H1 (cell line): Measurements from ENCODE around the gene LCN2. TPM values are rescaled to one million over a fixed set of nuclear protein-coding genes. Genes with fewer than 3 reads are reported as not detected.

Experiments
- CTCF ChIA-PET: fragments of 300-600 bp; sonication (Branson Sonifier 250); formaldehyde crosslinking; loops from one replicate; lab custom pipeline; 2021; ENCODE audit not compliant: partially characterized antibody; lab: Charles Lee
- POLR2A ChIA-PET: fragments of 300-600 bp; sonication (Branson Sonifier 250); formaldehyde crosslinking; loops from one replicate; lab custom pipeline; 2021; ENCODE audit warnings: inconsistent platforms; ENCODE audit not compliant: partially characterized antibody; lab: Charles Lee
- DNase-seq, 2 experiments: peaks; one replicate each; pipeline versions ENCODE4 v3.0.0 to v3.0.0-alpha.2; 2010 to 2022; ENCODE audit warnings: low spot score in 2 of 2, low read depth in 1 of 2, mixed read lengths in 1 of 2
- FAIRE-seq: peaks from 2 replicates; lab custom pipeline; 2011; peaks lifted over from hg19 to GRCh38; lab: Jason Lieb, UNC
- H2AFZ ChIP-seq: 2 replicates; pipeline ENCODE4 v1.8.1; 2012; ENCODE audit warnings: low read length, inconsistent platforms
- H2AK5ac ChIP-seq: 2 replicates; pipeline ENCODE4 v1.6.1; 2013; ENCODE audit warnings: low read depth, low read length
- H2BK120ac ChIP-seq: replicated peaks from 2 replicates; pipeline ENCODE3; 2013; ENCODE audit warnings: low read depth, low read length, inconsistent platforms
- H2BK12ac ChIP-seq: 2 replicates; pipeline ENCODE4 v1.6.1; 2013; ENCODE audit warnings: low read depth, low read length
- H2BK15ac ChIP-seq: 2 replicates; pipeline ENCODE4 v1.6.1; 2013; ENCODE audit warnings: low read length
- H2BK20ac ChIP-seq: 2 replicates; pipeline ENCODE4 v1.6.1; 2013; ENCODE audit warnings: low read length
- H2BK5ac ChIP-seq: 2 replicates; pipeline ENCODE4 v1.6.1; 2013; ENCODE audit warnings: low read depth, low read length
- H3K14ac ChIP-seq: 2 replicates; pipeline ENCODE4 v1.6.1; 2013; ENCODE audit warnings: inconsistent platforms; ENCODE audit not compliant: insufficient read length
- H3K18ac ChIP-seq: 2 replicates; pipeline ENCODE4 v1.6.1; 2013; ENCODE audit warnings: low read length; ENCODE audit errors: extremely low read depth
- H3K23ac ChIP-seq: 2 replicates; pipeline ENCODE4 v1.6.1; 2013; ENCODE audit warnings: inconsistent platforms; ENCODE audit not compliant: insufficient read length
- H3K23me2 ChIP-seq: 2 replicates; pipeline ENCODE4 v1.6.1; 2013; ENCODE audit warnings: low read depth, low read length
- H3K27ac ChIP-seq: 2 replicates; pipeline ENCODE4 v1.6.1; 2011; ENCODE audit warnings: low read depth, low read length, inconsistent platforms
- H3K27me3 ChIP-seq, 4 experiments: replicated peaks in 1 of 4; 1 replicate in 1 of 4; 2 replicates in 3 of 4; pipeline versions ENCODE4 v1.6.1 to v1.8.1; 2011 to 2013; ENCODE audit warnings: low read length in 3 of 4, mild to moderate bottlenecking in 3 of 4, inconsistent platforms in 2 of 4, mixed read lengths in 2 of 4, moderate library complexity in 1 of 4; ENCODE audit not compliant: control insufficient read depth in 3 of 4, insufficient read depth in 3 of 4; ENCODE audit errors: extremely low read depth in 1 of 4
- H3K36me3 ChIP-seq, 4 experiments: 2 replicates each; pipeline versions ENCODE4 v1.6.1 to v1.8.1; 2011 to 2013; ENCODE audit warnings: mild to moderate bottlenecking in 4 of 4, low read length in 3 of 4, moderate library complexity in 2 of 4, control low read depth in 1 of 4, inconsistent platforms in 1 of 4; ENCODE audit not compliant: insufficient read depth in 4 of 4, control insufficient read depth in 2 of 4
- H3K4ac ChIP-seq: replicated peaks from 2 replicates; pipeline ENCODE3; 2013; ENCODE audit warnings: low read length, low read depth, mixed read lengths, inconsistent platforms; ENCODE audit not compliant: insufficient read length
- H3K4me1 ChIP-seq, 4 experiments: replicated peaks in 1 of 4; 1 replicate in 1 of 4; 2 replicates in 3 of 4; pipeline versions ENCODE4 v1.6.1 to v1.8.1; 2011 to 2013; ENCODE audit warnings: low read length in 3 of 4, inconsistent platforms in 2 of 4, mixed read lengths in 1 of 4; ENCODE audit not compliant: insufficient read depth in 4 of 4, control insufficient read depth in 3 of 4
- H3K4me2 ChIP-seq, 2 experiments: 2 replicates each; pipeline versions ENCODE4 v1.6.1 to v1.8.1; 2011 to 2013; ENCODE audit warnings: low read depth in 2 of 2, low read length in 2 of 2, control low read depth in 1 of 2, inconsistent platforms in 1 of 2, mild to moderate bottlenecking in 1 of 2; ENCODE audit not compliant: insufficient read depth in 1 of 2
- H3K4me3 ChIP-seq, 4 experiments: fragments of 200-600, 300-600 bp in 1 of 4; sonication (generic), shearing (Covaris generic), sonication (Bioruptor Twin) in 1 of 4; 2 replicates each; pipeline versions ENCODE4 v1.5.1 to v1.8.1; 2011 to 2016; ENCODE audit warnings: low read length in 4 of 4, low read depth in 3 of 4, control low read depth in 2 of 4, inconsistent platforms in 2 of 4, mild to moderate bottlenecking in 2 of 4, mixed read lengths in 1 of 4, moderate library complexity in 1 of 4; ENCODE audit not compliant: insufficient read depth in 2 of 4; ENCODE audit errors: extremely low read depth in 1 of 4
- H3K56ac ChIP-seq: replicated peaks from 2 replicates; pipeline ENCODE3; 2013; ENCODE audit warnings: low read depth, mild to moderate bottlenecking, mixed read lengths, low read length, inconsistent platforms; ENCODE audit not compliant: insufficient read length
- H3K79me1 ChIP-seq: 2 replicates; pipeline ENCODE4 v1.6.1; 2013; ENCODE audit warnings: low read depth, low read length, control low read depth
- H3K79me2 ChIP-seq, 2 experiments: 2 replicates each; pipeline versions ENCODE4 v1.6.1 to v1.8.1; 2012 to 2013; ENCODE audit warnings: low read length in 2 of 2, mild to moderate bottlenecking in 2 of 2, inconsistent platforms in 1 of 2; ENCODE audit not compliant: insufficient read depth in 2 of 2, control insufficient read depth in 1 of 2
- H3K9ac ChIP-seq, 4 experiments: replicated peaks in 1 of 4; 1 replicate in 1 of 4; 2 replicates in 3 of 4; pipeline versions ENCODE4 v1.6.1 to v1.8.1; 2011 to 2013; ENCODE audit warnings: low read depth in 3 of 4, low read length in 3 of 4, control low read depth in 2 of 4, mild to moderate bottlenecking in 2 of 4, moderate library complexity in 2 of 4, inconsistent platforms in 1 of 4; ENCODE audit errors: extremely low read depth in 1 of 4
- H3K9me3 ChIP-seq, 2 experiments: 2 replicates each; pipeline versions ENCODE4 v1.6.1 to v1.8.1; 2012 to 2013; ENCODE audit warnings: mild to moderate bottlenecking in 2 of 2, moderate library complexity in 2 of 2, control low read depth in 1 of 2, inconsistent platforms in 1 of 2, low read depth in 1 of 2, low read length in 1 of 2, mixed read lengths in 1 of 2; ENCODE audit not compliant: insufficient read depth in 2 of 2
- H4K20me1 ChIP-seq, 2 experiments: replicated peaks in 1 of 2; 2 replicates each; pipeline versions ENCODE3 to v1.8.1; 2011 to 2013; ENCODE audit warnings: inconsistent platforms in 2 of 2, low read length in 2 of 2, mild to moderate bottlenecking in 1 of 2; ENCODE audit not compliant: insufficient read depth in 2 of 2, control insufficient read depth in 1 of 2
- H4K5ac ChIP-seq: 2 replicates; pipeline ENCODE4 v1.6.1; 2013; ENCODE audit warnings: low read length, low read depth, mixed read lengths, inconsistent platforms; ENCODE audit not compliant: insufficient read length
- H4K8ac ChIP-seq: 2 replicates; pipeline ENCODE4 v1.8.0; 2013; ENCODE audit warnings: mild to moderate bottlenecking, moderate library complexity, low read length, inconsistent platforms; ENCODE audit not compliant: insufficient read depth; ENCODE audit errors: extremely low read depth
- H4K91ac ChIP-seq: replicated peaks from 2 replicates; pipeline ENCODE3; 2013; ENCODE audit warnings: low read length, mixed read lengths, inconsistent platforms; ENCODE audit not compliant: insufficient read length
- BACH1 ChIP-seq: IDR thresholded peaks from 2 replicates; pipeline ENCODE4 v1.6.1; 2012; ENCODE audit warnings: low read length, improper control_type of control experiment
- CBX8 ChIP-seq: fragments of 300-800, 300-1000 bp; sonication (generic); IDR thresholded peaks from 2 replicates; pipeline ENCODE4 v1.7.1; 2016; ENCODE audit warnings: low read depth, low read length, borderline replicate concordance
- CTBP2 ChIP-seq: IDR thresholded peaks from 2 replicates; pipeline ENCODE4 v1.7.0; 2011; ENCODE audit warnings: borderline replicate concordance, mild to moderate bottlenecking, moderate library complexity, mixed read lengths, low read length; ENCODE audit not compliant: insufficient read depth, insufficient read length
- GTF2F1 ChIP-seq: IDR thresholded peaks from 2 replicates; pipeline ENCODE4 v1.6.1; 2012; ENCODE audit warnings: low read depth, low read length, improper control_type of control experiment, borderline replicate concordance
- POLR2A ChIP-seq, 2 experiments: IDR thresholded peaks; 1 replicate in 1 of 2; 2 replicates in 1 of 2; pipeline ENCODE4 v1.6.1; 2011; ENCODE audit warnings: low read depth in 2 of 2, low read length in 2 of 2, mild to moderate bottlenecking in 2 of 2; ENCODE audit errors: control extremely low read depth in 1 of 2
- SAP30 ChIP-seq: fragments of 300-600 bp; sonication (generic); IDR thresholded peaks from 2 replicates; pipeline ENCODE4 v1.7.1; 2012; ENCODE audit warnings: low read length, moderate library complexity, mild to moderate bottlenecking, inconsistent platforms; ENCODE audit not compliant: insufficient read depth, insufficient replicate concordance
- SIX5 ChIP-seq: IDR thresholded peaks from 2 replicates; pipeline ENCODE4 v1.6.1; 2011; ENCODE audit warnings: mild to moderate bottlenecking, low read depth, low read length
- SP1 ChIP-seq: IDR thresholded peaks from 2 replicates; pipeline ENCODE4 v1.6.1; 2011; ENCODE audit warnings: low read depth, low read length
- SRF ChIP-seq: IDR thresholded peaks from 2 replicates; pipeline ENCODE4 v1.6.1; 2011; ENCODE audit warnings: mild to moderate bottlenecking, low read depth, low read length, moderate library complexity
- YY1 ChIP-seq: IDR thresholded peaks from 2 replicates; pipeline ENCODE4 v1.6.1; 2011; ENCODE audit warnings: low read depth, mild to moderate bottlenecking, low read length
- ZNF274 ChIP-seq: IDR thresholded peaks from 2 replicates; pipeline ENCODE4 v1.7.0; 2012; ENCODE audit warnings: low read length, borderline replicate concordance; ENCODE audit errors: extremely low read depth
- WGBS, 2 experiments: shearing (Covaris generic) in 1 of 2; methylation state at CpG; one replicate each; pipeline versions ENCODE4 v1.1.6 to v1.1.7; 2013 to 2015; ENCODE audit warnings: low lambda C conversion rate in 2 of 2, mixed read lengths in 2 of 2, inconsistent platforms in 1 of 2, low coverage in 1 of 2, missing lambda C conversion rate in 1 of 2; ENCODE audit not compliant: insufficient replicate concordance in 2 of 2, insufficient coverage in 1 of 2, insufficient read length in 1 of 2; ENCODE audit errors: extremely low coverage in 1 of 2, missing lambda C conversion rate in 1 of 2; 5-methylcytosine and 5-hydroxymethylcytosine counted together
- polyA plus RNA-seq, 7 experiments: library from polyadenylated mRNA; depleted of rRNA in 3 of 7; stranded (reverse) in 5 of 7; unstranded in 2 of 7; fragments of >200 nt in 5 of 7; fragments of 200-250 nt in 2 of 7; gene quantifications; 1 replicate in 5 of 7; 2 replicates in 1 of 7; 4 replicates in 1 of 7; pipeline versions ENCODE4 v1.2.1 to v1.2.3, GENCODE V29; 2011 to 2013; ENCODE audit warnings: missing spikeins in 2 of 7, mixed read lengths in 2 of 7
- total RNA-seq: library from RNA; stranded (reverse); fragmentation: NEBNext Ultra II Directional; extraction: Animal tissue kit (Norgen Biotek cat#: 25700); gene quantifications from 2 replicates; pipeline ENCODE4 v1.2.1, GENCODE V29; 2021

Gene LCN2
- total and polyA plus RNA-seq, 2 of the 8 experiments (the other 6 are each of a cell fraction or from before 2014, with no cell fraction given) = 1.1 to 1.6 TPM

DNA sequence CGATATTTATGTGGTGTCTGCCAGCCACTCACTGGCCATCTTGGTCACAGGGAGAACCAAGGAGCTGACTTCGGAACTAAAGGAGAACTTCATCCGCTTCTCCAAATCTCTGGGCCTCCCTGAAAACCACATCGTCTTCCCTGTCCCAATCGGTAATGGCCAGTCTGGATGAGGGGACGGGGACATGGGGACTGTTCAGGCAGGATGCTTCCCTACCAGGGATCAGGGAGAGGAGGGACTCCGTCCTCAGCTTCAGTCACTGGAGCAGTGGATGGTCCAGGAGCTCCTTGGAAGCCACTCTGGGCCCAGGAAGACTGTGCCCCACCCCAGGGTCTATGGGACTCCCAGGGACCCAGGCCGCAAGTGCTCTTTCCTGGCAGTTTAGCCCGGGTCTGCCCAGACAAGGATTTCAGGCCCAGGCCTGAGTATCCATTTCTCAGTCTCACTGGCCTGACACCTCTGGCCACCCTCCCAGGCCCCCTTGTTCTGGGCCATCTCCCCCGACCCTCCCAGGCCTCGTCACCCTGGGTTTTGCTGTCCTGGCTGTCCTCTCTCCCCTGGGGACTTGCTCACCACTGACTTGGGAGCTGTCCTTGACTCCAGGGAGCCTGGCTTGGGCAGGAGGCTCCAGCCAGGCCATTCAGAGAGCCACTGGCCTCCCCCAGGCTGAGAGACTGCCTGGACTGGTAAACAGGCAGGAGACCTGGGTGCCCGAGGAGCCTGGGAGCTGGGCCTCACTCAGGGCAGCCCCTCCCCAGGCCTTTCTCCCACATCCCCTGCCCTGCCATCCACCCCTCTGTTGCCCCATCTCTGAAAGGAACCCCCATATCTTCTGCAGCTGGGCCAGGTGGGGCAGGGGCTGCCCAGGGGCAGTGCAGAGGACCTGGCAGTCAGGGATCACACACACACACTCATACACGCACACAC, 3.1 kb downstream of the LCN2 start:
- Histone ChIP-seq H3K27me3 (no peaks in the 10 kb centered on the region; a peak in 2 of 7 replicates), H2BK12ac (peak overlapping the region; percentile 28; the same call in 1 of the 2 replicates), H3K27ac (no peak overlapping the region), H2BK15ac (no peak overlapping the region), H3K18ac (no peak overlapping the region), H3K4me1 (peaks cover 0 to 8% (median 3%) of the 10 kb centered on the region in 4 experiments; a peak in 5 of 7 replicates), H3K4ac (no peak overlapping the region), H3K36me3 (no peaks in the 10 kb centered on the region), H2BK20ac (no peak overlapping the region), H3K56ac (no peak overlapping the region), H4K8ac (no peak overlapping the region; the same call in 1 of the 2 replicates), H3K79me2 (no peaks in the 10 kb centered on the region), H2BK5ac (no peak overlapping the region), H2AFZ (no peak overlapping the region), H3K14ac (no peak overlapping the region), H3K79me1 (no peaks in the 10 kb centered on the region), H3K4me3 (no peak overlapping the region), H4K91ac (no peak overlapping the region), H2BK120ac (no peak overlapping the region), H4K20me1 (no peaks in the 10 kb centered on the region), H3K4me2 (no peak overlapping the region), H3K9me3 (no peaks in the 10 kb centered on the region), H3K9ac (no peak overlapping the region), H3K23me2 (no peaks in the 10 kb centered on the region), H3K23ac (no peak overlapping the region), H4K5ac (no peak overlapping the region), H2AK5ac (no peak overlapping the region)
- DNase-seq (no peak), FAIRE-seq (no peak)
- ChIA-PET POLR2A (interaction anchor here (2.1 kb wide), 1 partner anchor 24 kb away, joined by 7 read pairs; no protein-coding TSS in a partner anchor), CTCF (interaction anchor here (0.7 to 6.1 kb wide), 5 partner anchors 9 to 101 kb away, joined by 3 to 74 read pairs (median 9); partner anchors contain the start of gene PTGES2)
- WGBS, 2 experiments = 87% methylated on average over 11 of the region's 13 CpGs; no CpG with 5 or more reads in 1 of the 2 experiments
- no peak for TF ChIP-seq SAP30
- no peak for TF ChIP-seq BACH1
- no peak for TF ChIP-seq SP1
- TF ChIP-seq SRF = no peak
- no peak for TF ChIP-seq ZNF274
- TF ChIP-seq SIX5 = no peak
- no peak for TF ChIP-seq POLR2A (IDR thresholded peaks at IDR 0.05; ENCODE audit: control extremely low read depth in 1 of 2, low read depth in 2 of 2, low read length in 2 of 2)
- TF ChIP-seq CTBP2 = no peak
- no peak for TF ChIP-seq GTF2F1
- TF ChIP-seq YY1 = no peak
- no peak for TF ChIP-seq CBX8
